Measurements from ENCODE around the gene DCAKD.
A peak's percentile ranks its signal among the peaks of the same experiment; 100 is the strongest.

The DCAKD gene

GRCh38 chr17:45048795-45049563, 2.5 kb downstream of the DCAKD start:
- peaks cover 5% of the 10 kb centered on the region for H3K36me3 Mint-ChIP-seq
- H3K4me1 Mint-ChIP-seq, result peaks cover 44% of the 10 kb centered on the region
- H3K27ac Mint-ChIP-seq, result no peak overlapping the region
- no peaks in the 10 kb centered on the region for H3K27me3 Mint-ChIP-seq
- H3K4me3 Mint-ChIP-seq, result no peak overlapping the region
- ATAC-seq, result no peak
- no peaks in the 10 kb centered on the region for H3K9me3 Mint-ChIP-seq

DNA sequence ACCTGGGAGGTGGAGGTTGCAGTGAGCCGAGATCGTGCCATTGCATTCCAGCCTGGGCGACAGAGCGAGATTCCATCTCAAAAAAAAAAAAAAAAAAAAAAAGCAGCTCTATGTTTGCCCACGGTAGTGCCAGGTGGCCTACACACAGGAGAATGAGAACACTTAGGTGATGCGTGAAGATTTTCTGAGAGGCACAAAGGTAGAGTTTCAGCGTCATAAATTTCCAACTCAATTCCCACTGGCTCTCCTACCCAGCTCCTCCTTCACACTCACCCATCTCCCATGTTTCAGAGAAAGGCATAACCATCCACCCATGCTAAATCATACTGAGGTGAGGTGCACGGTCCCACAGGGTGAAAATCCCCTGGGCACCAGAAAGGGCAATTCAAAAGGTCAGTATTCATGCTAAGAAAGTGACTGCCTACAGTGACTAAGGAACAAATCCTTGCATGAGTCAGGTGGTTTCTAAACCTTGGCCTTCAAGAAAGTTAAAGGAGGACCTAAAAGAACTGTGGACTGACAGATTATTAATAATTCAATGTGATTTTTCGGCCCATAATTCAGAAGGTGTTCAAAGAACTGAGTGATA, 4.8 kb downstream of the DCAKD start:
- no peaks in the 10 kb centered on the region for H3K9me3 Mint-ChIP-seq
- H3K4me1 Mint-ChIP-seq, result peaks cover 57% of the 10 kb centered on the region

GRCh38 chr17:45043813-45044540, 7.5 kb downstream of the DCAKD start:
- peaks cover 9% of the 10 kb centered on the region for H3K36me3 Mint-ChIP-seq
- H3K27me3 Mint-ChIP-seq, result no peaks in the 10 kb centered on the region
- ATAC-seq, result no peak
- H3K4me1 Mint-ChIP-seq, result peaks cover 58% of the 10 kb centered on the region
- no peak overlapping the region for H3K27ac Mint-ChIP-seq
- H3K4me3 Mint-ChIP-seq, result no peak overlapping the region
- no peaks in the 10 kb centered on the region for H3K9me3 Mint-ChIP-seq

More for the DNA sequence above, 4.8 kb downstream of the DCAKD start:
- H3K27me3 Mint-ChIP-seq, result no peaks in the 10 kb centered on the region
- peak; percentile 53 for ATAC-seq
- H3K36me3 Mint-ChIP-seq, result peaks cover 9% of the 10 kb centered on the region
- H3K27ac Mint-ChIP-seq, result peak overlapping the region; percentile 43
- peak overlapping the region; percentile 8 for H3K4me3 Mint-ChIP-seq

DNA sequence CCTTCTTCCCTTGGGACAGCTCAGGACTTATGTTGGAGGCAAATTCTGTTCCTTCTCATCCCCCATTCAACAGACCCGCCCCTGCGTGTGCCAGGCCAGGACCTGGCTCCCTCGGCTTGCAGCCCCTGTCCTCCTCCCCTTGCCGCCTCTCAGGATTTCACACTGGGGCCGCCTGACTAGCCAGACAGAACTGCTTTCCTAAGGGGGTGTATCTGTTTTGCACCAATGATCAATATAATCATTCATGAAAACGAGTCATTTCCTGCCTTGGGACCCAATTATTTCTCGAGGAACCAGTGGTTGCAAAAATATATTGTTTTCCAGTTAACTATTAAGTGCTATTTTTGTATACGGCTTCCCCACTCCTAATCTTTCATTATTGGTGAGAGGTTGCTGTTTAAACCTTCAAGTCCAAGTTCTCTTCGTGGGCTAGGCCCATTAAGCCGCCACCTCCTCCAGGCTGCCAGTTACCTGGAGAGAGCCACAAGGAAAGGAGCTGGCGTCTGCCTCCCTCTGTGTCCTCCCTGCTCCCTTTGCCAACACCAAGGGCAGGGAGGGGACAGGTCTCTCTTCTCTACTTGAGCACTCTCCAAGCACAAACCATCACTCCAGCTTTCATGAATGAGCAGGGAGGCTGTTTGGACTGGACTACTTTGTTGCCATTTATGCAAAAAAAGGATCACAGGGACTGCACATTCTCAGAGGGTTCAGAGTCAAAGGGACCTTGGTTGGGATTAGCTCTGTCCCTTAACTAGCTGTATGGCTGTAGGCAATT, 8.9 kb downstream of the DCAKD start:
- no peaks in the 10 kb centered on the region for H3K27me3 Mint-ChIP-seq
- no peaks in the 10 kb centered on the region for H3K9me3 Mint-ChIP-seq
- no peak overlapping the region for H3K4me3 Mint-ChIP-seq
- no peak for ATAC-seq
- peaks cover 58% of the 10 kb centered on the region for H3K4me1 Mint-ChIP-seq
- H3K27ac Mint-ChIP-seq, result no peak overlapping the region
- peaks cover 9% of the 10 kb centered on the region for H3K36me3 Mint-ChIP-seq

DNA sequence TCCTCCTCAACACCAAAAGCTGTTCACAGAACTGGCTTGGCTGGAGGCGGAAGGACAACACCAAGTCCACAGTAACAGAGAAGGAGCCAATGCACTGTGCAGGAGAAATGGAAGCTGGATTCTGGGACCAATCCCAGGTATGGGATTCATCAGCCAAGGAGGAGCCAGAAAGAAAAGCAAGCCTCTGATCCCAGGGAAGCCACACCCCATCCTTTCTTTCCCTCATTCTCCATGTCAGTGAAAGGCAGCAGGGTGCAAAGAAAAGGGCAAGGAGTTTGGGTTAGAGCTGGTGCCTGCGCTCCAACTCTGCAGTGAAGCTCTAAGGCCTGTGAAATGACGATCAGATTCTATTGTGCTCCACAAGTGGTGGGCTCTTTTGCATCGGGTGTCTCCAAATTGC, 11.0 kb downstream of the DCAKD start:
- H3K4me1 Mint-ChIP-seq, result peaks cover 46% of the 10 kb centered on the region
- H3K9me3 Mint-ChIP-seq, result no peaks in the 10 kb centered on the region
- H3K27ac Mint-ChIP-seq, result no peak overlapping the region
- peaks cover 14% of the 10 kb centered on the region for H3K36me3 Mint-ChIP-seq
- ATAC-seq, result no peak
- H3K27me3 Mint-ChIP-seq, result no peaks in the 10 kb centered on the region
- no peak overlapping the region for H3K4me3 Mint-ChIP-seq

GRCh38 chr17:45038728-45039634, 12.5 kb downstream of the DCAKD start:
- H3K9me3 Mint-ChIP-seq, result no peaks in the 10 kb centered on the region
- peaks cover 41% of the 10 kb centered on the region for H3K4me1 Mint-ChIP-seq
- ATAC-seq, result peak; percentile 65
- H3K36me3 Mint-ChIP-seq, result peaks cover 21% of the 10 kb centered on the region
- H3K27ac Mint-ChIP-seq, result peak overlapping the region; percentile 41
- no peak overlapping the region for H3K4me3 Mint-ChIP-seq
- no peaks in the 10 kb centered on the region for H3K27me3 Mint-ChIP-seq

DNA sequence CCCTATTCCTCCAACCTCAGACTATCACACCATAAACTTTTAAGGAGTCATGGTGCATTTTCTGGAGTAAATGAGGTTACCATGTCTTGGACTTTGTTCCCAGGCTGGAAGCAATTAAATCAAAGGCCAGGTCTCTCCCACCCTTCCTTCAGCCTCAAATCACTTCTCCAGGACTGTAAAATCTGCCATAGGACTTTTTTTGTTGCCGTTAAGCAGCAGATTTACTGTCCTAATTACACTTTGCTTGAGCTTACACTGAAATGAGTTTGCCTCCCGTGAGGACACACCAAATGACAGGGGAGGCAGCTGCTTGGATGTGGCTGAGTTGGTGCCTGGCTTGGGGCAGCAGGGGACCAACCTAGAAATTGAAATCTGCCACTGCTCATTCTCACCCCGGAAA, 14.7 kb downstream of the DCAKD start:
- Mint-ChIP-seq H3K4me3 (no peak overlapping the region), H3K4me1 (peaks cover 21% of the 10 kb centered on the region), H3K27ac (no peak overlapping the region), H3K9me3 (no peaks in the 10 kb centered on the region), H3K36me3 (peaks cover 32% of the 10 kb centered on the region), H3K27me3 (no peaks in the 10 kb centered on the region)
- no peak for ATAC-seq

GRCh38 chr17:45035848-45036247, 15.6 kb downstream of the DCAKD start:
- Mint-ChIP-seq H3K27ac (no peak overlapping the region), H3K36me3 (peaks cover 41% of the 10 kb centered on the region), H3K4me1 (peaks cover 16% of the 10 kb centered on the region), H3K9me3 (no peaks in the 10 kb centered on the region), H3K4me3 (no peak overlapping the region), H3K27me3 (no peaks in the 10 kb centered on the region)
- no peak for ATAC-seq

DNA sequence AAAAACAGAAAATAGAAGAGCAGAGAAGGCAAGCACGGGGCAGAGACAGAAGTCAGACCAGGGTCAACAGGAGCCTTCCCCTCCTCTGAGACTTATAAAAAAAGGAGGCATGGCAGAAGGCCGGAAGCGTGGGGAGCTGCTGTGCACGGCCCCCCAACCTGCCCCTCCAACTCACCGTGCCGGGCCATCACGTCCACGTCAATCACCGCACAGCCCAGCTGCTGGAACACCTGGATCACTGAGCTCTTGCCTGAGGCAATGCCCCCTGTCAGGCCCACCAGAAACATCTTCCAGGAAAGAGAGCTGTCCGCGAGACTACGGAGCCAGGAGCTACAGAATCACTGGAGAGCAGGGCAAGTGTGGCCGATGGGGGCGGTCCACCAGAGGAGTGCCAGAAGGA, 16.8 kb downstream of the DCAKD start:
- no peak for ATAC-seq
- Mint-ChIP-seq H3K36me3 (peaks cover 53% of the 10 kb centered on the region), H3K27me3 (no peaks in the 10 kb centered on the region), H3K4me1 (peaks cover 19% of the 10 kb centered on the region), H3K4me3 (no peak overlapping the region), H3K9me3 (no peaks in the 10 kb centered on the region), H3K27ac (no peak overlapping the region)

- peaks cover 61% of the 10 kb centered on the region for H3K36me3 Mint-ChIP-seq
These were observed 19.3 kb downstream of the DCAKD start for GRCh38 chr17:45032174-45032541.

DNA sequence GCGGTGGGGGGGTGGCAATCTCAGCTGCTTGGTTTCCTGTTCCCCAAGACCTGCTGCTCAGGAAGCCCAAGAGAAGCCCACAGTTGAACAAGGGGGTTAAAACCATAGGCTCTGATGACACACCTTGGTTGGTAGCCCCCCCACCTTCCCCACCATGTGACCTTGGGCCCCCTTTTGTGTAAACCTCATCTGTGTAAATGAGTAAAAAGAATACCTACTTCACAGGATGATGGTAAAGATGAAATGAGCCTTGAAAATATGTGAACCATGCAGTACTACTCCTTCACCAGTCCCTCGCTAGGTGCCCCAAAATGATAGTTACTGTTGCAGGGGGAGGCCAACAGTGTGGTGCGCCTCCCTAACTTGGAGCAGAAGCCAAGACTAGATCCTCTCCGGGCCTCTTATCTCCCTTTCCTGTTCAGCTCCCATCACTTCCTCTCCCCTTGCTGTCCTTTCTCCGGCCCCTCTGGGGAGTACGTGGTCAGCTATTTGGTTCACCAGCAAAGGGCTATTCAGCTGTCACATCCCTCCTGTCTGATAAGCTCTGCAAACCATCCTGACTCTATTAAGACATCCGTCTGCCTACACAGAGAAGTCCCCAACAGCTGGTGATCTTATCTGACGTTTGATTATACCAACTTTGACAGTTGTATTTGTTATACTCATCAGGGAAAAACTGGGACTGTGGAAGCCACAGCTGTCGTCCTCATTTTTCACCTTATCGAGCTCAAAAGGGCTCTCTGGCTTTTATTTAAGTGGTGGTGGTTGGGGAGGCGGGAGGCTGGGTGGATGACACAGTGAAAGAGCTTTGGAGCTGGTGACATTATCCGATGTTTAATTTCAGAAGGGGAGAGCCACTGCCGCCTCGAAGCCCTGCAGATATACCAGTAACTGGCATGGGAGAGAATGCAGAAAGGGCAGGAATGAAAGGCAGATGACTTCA, 19.9 kb downstream of the DCAKD start:
- H3K36me3 Mint-ChIP-seq, result peaks cover 61% of the 10 kb centered on the region

More at GRCh38 chr17:45032174-45032541, 19.3 kb downstream of the DCAKD start:
- Mint-ChIP-seq H3K27me3 (no peaks in the 10 kb centered on the region), H3K9me3 (no peaks in the 10 kb centered on the region), H3K4me1 (peaks cover 13% of the 10 kb centered on the region), H3K27ac (no peak overlapping the region), H3K4me3 (no peak overlapping the region)
- no peak for ATAC-seq

GRCh38 chr17:45030733-45031132, 20.7 kb downstream of the DCAKD start:
- ATAC-seq, result no peak
- Mint-ChIP-seq H3K27ac (no peak overlapping the region), H3K4me3 (no peak overlapping the region), H3K4me1 (peaks cover 13% of the 10 kb centered on the region), H3K9me3 (no peaks in the 10 kb centered on the region), H3K36me3 (peaks cover 58% of the 10 kb centered on the region), H3K27me3 (no peaks in the 10 kb centered on the region)

More for the DNA sequence above, 19.9 kb downstream of the DCAKD start:
- Mint-ChIP-seq H3K4me3 (no peak overlapping the region), H3K4me1 (peaks cover 13% of the 10 kb centered on the region), H3K9me3 (no peaks in the 10 kb centered on the region), H3K27ac (no peak overlapping the region), H3K27me3 (no peaks in the 10 kb centered on the region)
- ATAC-seq, result no peak

DNA sequence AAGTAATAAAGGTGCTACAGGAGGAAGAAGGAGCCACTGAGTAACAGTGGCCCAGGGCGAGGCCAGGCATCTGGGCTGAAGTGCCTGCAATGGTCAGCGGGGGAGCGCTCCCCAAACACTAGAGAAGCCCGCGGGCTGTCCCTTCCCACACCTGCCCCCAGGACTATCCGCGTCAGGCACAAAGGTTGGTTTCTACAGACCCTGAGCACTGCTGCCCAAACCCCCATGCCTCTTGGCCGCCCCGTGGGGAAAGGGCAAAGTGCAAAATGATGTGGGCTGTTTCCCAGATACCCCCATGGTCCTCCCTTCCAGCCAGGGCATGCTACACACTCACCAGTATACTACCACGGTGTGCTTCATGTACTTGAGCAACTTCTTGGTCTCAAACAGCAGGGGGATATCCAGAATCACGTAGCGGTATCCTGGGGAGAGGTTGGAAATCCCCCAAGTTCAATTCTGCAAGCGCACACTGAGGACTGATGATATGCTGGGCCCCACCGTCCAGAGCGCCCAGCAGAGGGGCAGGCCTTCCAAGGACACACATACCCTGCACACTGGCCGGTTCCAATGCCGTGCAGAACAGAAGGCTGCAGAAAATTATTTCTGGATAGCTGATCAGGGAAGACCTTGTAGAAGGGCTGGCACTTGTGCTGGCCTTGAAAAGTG, 21.5 kb downstream of the DCAKD start:
- Mint-ChIP-seq H3K36me3 (peaks cover 53% of the 10 kb centered on the region), H3K27ac (no peak overlapping the region), H3K4me1 (peaks cover 13% of the 10 kb centered on the region), H3K27me3 (no peaks in the 10 kb centered on the region), H3K4me3 (no peak overlapping the region), H3K9me3 (no peaks in the 10 kb centered on the region)
- ATAC-seq, result peak; percentile 77
